Panc1 (cell line): ENCODE results near the gene ZNF513. TPM values are rescaled to one million over a fixed set of nuclear protein-coding genes. Genes with fewer than 3 reads are reported as not detected.

Experiments used
- ATAC-seq: fragments of 200-7000 bp; cut with Tn5 transposase; 2 replicates; pipeline ENCODE4 v1.9.1; 2020; ENCODE audit warnings: mild to moderate bottlenecking, moderate library complexity
- BruUV-seq: library from RNA; stranded (reverse); fragments of 400-500 nt; replicated peaks from 2 replicates; lab custom pipeline; 2021; lab: Mats Ljungman, UMichigan
- CTCF ChIA-PET: fragments of 300-600 bp; sonication (Branson Sonifier 250); formaldehyde crosslinking; loops from one replicate; lab custom pipeline; 2022; ENCODE audit warnings: antibody characterized with exemption; lab: Charles Lee
- POLR2A ChIA-PET: fragments of 300-600 bp; sonication (Branson Sonifier 250); formaldehyde crosslinking; loops from one replicate; lab custom pipeline; 2022; ENCODE audit warnings: antibody characterized with exemption; lab: Charles Lee
- DNase-seq: peaks from one replicate; pipeline ENCODE4 v3.0.0-alpha.2; 2010; ENCODE audit warnings: low read depth, low spot score
- H3K27ac ChIP-seq: 2 replicates; pipeline ENCODE4 v1.5.1; 2011; ENCODE audit warnings: mild to moderate bottlenecking, low read length, inconsistent platforms
- H3K27me3 ChIP-seq: fragments of 200-500 bp; sonication (Bioruptor generic); 2 replicates; pipeline ENCODE4 v1.6.0; 2014; ENCODE audit warnings: low read length, inconsistent platforms; ENCODE audit not compliant: control insufficient read depth, insufficient read depth
- H3K36me3 ChIP-seq: fragments of 200-500 bp; sonication (Bioruptor generic); 2 replicates; pipeline ENCODE4 v1.5.1; 2014; ENCODE audit warnings: inconsistent platforms, mild to moderate bottlenecking, low read length, moderate library complexity; ENCODE audit not compliant: control insufficient read depth, insufficient read depth
- H3K4me1 ChIP-seq: 2 replicates; pipeline ENCODE4 v1.5.1; 2011; ENCODE audit warnings: inconsistent platforms, mild to moderate bottlenecking, low read length, moderate library complexity; ENCODE audit not compliant: control insufficient read depth, insufficient read depth
- H3K4me3 ChIP-seq, 2 experiments: 2 replicates each; pipeline ENCODE4 v1.5.1; 2011 to 2012; ENCODE audit warnings: low read depth in 2 of 2, low read length in 2 of 2, mild to moderate bottlenecking in 2 of 2, inconsistent platforms in 1 of 2, moderate library complexity in 1 of 2
- H3K9me3 ChIP-seq: fragments of 200-500 bp; sonication (Bioruptor generic); 2 replicates; pipeline ENCODE4 v1.5.1; 2014; ENCODE audit warnings: low read depth, mild to moderate bottlenecking, inconsistent platforms, low read length, moderate library complexity; ENCODE audit not compliant: control insufficient read depth, insufficient read depth
- POLR2AphosphoS5 ChIP-seq: IDR thresholded peaks from 2 replicates; pipeline ENCODE4 v1.6.1; 2012; ENCODE audit warnings: mild to moderate bottlenecking, low read depth, low read length, moderate library complexity
- SIN3A ChIP-seq: IDR thresholded peaks from 2 replicates; pipeline ENCODE4 v1.6.1; 2012; ENCODE audit warnings: low read depth, mild to moderate bottlenecking, low read length, moderate library complexity, borderline replicate concordance; ENCODE audit not compliant: insufficient read depth
- TCF7L2 ChIP-seq: IDR thresholded peaks from 2 replicates; pipeline ENCODE4 v1.6.1; 2011; ENCODE audit warnings: mild to moderate bottlenecking, low read depth, low read length, inconsistent platforms
- in situ Hi-C: cut with HindIII; loops from 2 replicates; pipeline ENCODE4 v1.10.0; 2016; ENCODE audit warnings: low sequenced_read_pairs, low pct_unique_long_range_greater_than_20kb
- intact Hi-C: fragments of 100-400 bp; cut with micrococcal nuclease; formaldehyde crosslinking; loops from one replicate; pipeline ENCODE4 v1.10.0; 2022; ENCODE audit not compliant: unreplicated experiment
- total RNA-seq: library from RNA; stranded (reverse); gene quantifications from one replicate; pipeline ENCODE4 v1.2.1, GENCODE V29; 2021; ENCODE audit not compliant: unreplicated experiment
- TF ChIP-seq, protein P1 (sequence below), 2 experiments: IDR thresholded peaks; 2 replicates each; pipeline ENCODE4 v1.6.1; 2011 to 2012; ENCODE audit warnings: low read depth in 2 of 2, control low read depth in 1 of 2, low read length in 1 of 2, mild to moderate bottlenecking in 1 of 2, moderate library complexity in 1 of 2; ENCODE audit not compliant: insufficient read depth in 1 of 2
- TF ChIP-seq, protein P2 (sequence below): fragments of 450-650 bp; IDR thresholded peaks from 2 replicates; pipeline ENCODE4 v1.5.1; 2017; ENCODE audit warnings: mild to moderate bottlenecking

The ZNF513 gene
- total RNA-seq, 1 experiment from 2014 or later: 25.3 TPM

DNA sequence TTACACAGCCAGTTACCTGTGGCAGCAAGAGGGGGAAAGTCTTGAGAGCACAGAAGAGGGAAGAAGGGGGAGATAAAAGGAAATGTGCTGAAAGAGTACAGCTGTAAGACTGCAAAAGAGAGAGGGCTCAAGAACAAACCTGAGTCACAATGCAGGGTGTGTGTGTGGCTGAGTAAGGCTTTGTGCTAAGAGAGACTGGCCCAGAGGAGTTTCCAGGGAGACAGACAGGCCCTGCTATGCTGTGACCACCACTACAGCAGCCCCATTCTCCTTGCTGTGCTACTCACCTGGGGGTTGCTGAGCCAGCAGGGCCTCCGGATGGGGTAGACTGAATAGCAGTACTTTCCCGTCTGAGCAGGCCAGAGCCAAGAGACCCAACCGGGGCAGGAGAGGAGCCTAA, 45.2 kb downstream of the ZNF513 start:
- Histone ChIP-seq H3K4me1 (no peaks in the 10 kb centered on the region), H3K4me3 (no peak overlapping the region), H3K27me3 (no peaks in the 10 kb centered on the region), H3K27ac (no peak overlapping the region), H3K36me3 (peaks cover 6% of the 10 kb centered on the region), H3K9me3 (no peaks in the 10 kb centered on the region)
- POLR2A ChIA-PET: no interaction called here
- ATAC-seq (no peak), DNase-seq (no peak)
- TF ChIP-seq POLR2AphosphoS5 (no peak), TCF7L2 (no peak), SIN3A (no peak)
- TF ChIP-seq, protein P1, sequence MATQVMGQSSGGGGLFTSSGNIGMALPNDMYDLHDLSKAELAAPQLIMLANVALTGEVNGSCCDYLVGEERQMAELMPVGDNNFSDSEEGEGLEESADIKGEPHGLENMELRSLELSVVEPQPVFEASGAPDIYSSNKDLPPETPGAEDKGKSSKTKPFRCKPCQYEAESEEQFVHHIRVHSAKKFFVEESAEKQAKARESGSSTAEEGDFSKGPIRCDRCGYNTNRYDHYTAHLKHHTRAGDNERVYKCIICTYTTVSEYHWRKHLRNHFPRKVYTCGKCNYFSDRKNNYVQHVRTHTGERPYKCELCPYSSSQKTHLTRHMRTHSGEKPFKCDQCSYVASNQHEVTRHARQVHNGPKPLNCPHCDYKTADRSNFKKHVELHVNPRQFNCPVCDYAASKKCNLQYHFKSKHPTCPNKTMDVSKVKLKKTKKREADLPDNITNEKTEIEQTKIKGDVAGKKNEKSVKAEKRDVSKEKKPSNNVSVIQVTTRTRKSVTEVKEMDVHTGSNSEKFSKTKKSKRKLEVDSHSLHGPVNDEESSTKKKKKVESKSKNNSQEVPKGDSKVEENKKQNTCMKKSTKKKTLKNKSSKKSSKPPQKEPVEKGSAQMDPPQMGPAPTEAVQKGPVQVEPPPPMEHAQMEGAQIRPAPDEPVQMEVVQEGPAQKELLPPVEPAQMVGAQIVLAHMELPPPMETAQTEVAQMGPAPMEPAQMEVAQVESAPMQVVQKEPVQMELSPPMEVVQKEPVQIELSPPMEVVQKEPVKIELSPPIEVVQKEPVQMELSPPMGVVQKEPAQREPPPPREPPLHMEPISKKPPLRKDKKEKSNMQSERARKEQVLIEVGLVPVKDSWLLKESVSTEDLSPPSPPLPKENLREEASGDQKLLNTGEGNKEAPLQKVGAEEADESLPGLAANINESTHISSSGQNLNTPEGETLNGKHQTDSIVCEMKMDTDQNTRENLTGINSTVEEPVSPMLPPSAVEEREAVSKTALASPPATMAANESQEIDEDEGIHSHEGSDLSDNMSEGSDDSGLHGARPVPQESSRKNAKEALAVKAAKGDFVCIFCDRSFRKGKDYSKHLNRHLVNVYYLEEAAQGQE (IDR thresholded peaks at IDR 0.05; ENCODE audit: insufficient read depth in 1 of 2, low read depth in 2 of 2, low read length in 1 of 2): no peak
- TF ChIP-seq, protein P2, sequence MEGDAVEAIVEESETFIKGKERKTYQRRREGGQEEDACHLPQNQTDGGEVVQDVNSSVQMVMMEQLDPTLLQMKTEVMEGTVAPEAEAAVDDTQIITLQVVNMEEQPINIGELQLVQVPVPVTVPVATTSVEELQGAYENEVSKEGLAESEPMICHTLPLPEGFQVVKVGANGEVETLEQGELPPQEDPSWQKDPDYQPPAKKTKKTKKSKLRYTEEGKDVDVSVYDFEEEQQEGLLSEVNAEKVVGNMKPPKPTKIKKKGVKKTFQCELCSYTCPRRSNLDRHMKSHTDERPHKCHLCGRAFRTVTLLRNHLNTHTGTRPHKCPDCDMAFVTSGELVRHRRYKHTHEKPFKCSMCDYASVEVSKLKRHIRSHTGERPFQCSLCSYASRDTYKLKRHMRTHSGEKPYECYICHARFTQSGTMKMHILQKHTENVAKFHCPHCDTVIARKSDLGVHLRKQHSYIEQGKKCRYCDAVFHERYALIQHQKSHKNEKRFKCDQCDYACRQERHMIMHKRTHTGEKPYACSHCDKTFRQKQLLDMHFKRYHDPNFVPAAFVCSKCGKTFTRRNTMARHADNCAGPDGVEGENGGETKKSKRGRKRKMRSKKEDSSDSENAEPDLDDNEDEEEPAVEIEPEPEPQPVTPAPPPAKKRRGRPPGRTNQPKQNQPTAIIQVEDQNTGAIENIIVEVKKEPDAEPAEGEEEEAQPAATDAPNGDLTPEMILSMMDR: no peak
- in situ Hi-C loops: no loop called here
- CTCF ChIA-PET: no interaction called here
- intact Hi-C loops: no loop called here
- no TSS peak for BruUV-seq

Other genes with a start within 250 kb of the ZNF513 start
- 60.9 TPM for gene PREB, start 246.1 kb downstream of the ZNF513 start, total RNA-seq
- gene PRR30, start 241.3 kb downstream of the ZNF513 start, total RNA-seq: not detected
- 0.03 TPM for gene TCF23, start 231.7 kb downstream of the ZNF513 start, total RNA-seq
- gene ATRAID, start 168.7 kb downstream of the ZNF513 start, total RNA-seq: 111 TPM
- gene SLC5A6, start 168.5 kb downstream of the ZNF513 start, total RNA-seq: 74.5 TPM
- gene CAD, start 163.4 kb downstream of the ZNF513 start, total RNA-seq: 76.7 TPM
- gene SLC30A3, start 117.7 kb downstream of the ZNF513 start, total RNA-seq: 0.59 TPM
- gene DNAJC5G, start 105.3 kb downstream of the ZNF513 start, total RNA-seq: not detected
- gene TRIM54, start 98.3 kb downstream of the ZNF513 start, total RNA-seq: 0.21 TPM
- 4.4 TPM for gene UCN, start 72.3 kb downstream of the ZNF513 start, total RNA-seq
- gene MPV17, start 57.6 kb downstream of the ZNF513 start, total RNA-seq: 89.5 TPM
- gene GTF3C2, start 24.0 kb downstream of the ZNF513 start, total RNA-seq: 77.7 TPM
- 57.2 TPM for gene EIF2B4, start 10.4 kb downstream of the ZNF513 start, total RNA-seq
- 116 TPM for gene SNX17, start 10.1 kb downstream of the ZNF513 start, total RNA-seq
- 115 TPM for gene PPM1G, start 28.9 kb upstream of the ZNF513 start, total RNA-seq
- 103 TPM for gene NRBP1, start 47.9 kb upstream of the ZNF513 start, total RNA-seq
- 1.9 TPM for gene KRTCAP3, start 61.6 kb upstream of the ZNF513 start, total RNA-seq
- 16.7 TPM for gene IFT172, start 109.0 kb upstream of the ZNF513 start, total RNA-seq
- 1.3 TPM for gene FNDC4, start 114.5 kb upstream of the ZNF513 start, total RNA-seq
- 0.33 TPM for gene GCKR, start 116.1 kb upstream of the ZNF513 start, total RNA-seq
- gene ZNF512, start 202.3 kb upstream of the ZNF513 start, total RNA-seq: 12.8 TPM
- 5.9 TPM for gene CCDC121, start 248.3 kb upstream of the ZNF513 start, total RNA-seq
- 37.2 TPM for gene GPN1, start 248.3 kb upstream of the ZNF513 start, total RNA-seq